ENCODE results near the gene ADAMTS2.

The ADAMTS2 gene

GRCh38 chr5:179164331-179165311 is 180.6 kb downstream of the ADAMTS2 start:
- TF ChIP-seq TCF12 (IDR thresholded peaks at IDR 0.05; ENCODE audit: low read depth) (no peak), NFIC (IDR thresholded peaks at IDR 0.05) (no peak), RAD21 (IDR thresholded peaks at IDR 0.05; ENCODE audit: low read depth) (no peak), TAF1 (IDR thresholded peaks at IDR 0.05; ENCODE audit: low read depth) (no peak), EP300 (IDR thresholded peaks at IDR 0.05; ENCODE audit: borderline replicate concordance) (no peak)

GRCh38 chr5:179163236-179164155 is 181.8 kb downstream of the ADAMTS2 start:
- TF ChIP-seq RAD21 (IDR thresholded peaks at IDR 0.05; ENCODE audit: low read depth) (no peak), EGR1 (IDR thresholded peaks at IDR 0.05) (no peak), TAF1 (IDR thresholded peaks at IDR 0.05; ENCODE audit: low read depth) (no peak), CREB1 (IDR thresholded peaks at IDR 0.05; ENCODE audit: low read depth) (no peak), REST (IDR thresholded peaks at IDR 0.05; ENCODE audit: low read depth) (no peak), EP300 (IDR thresholded peaks at IDR 0.05; ENCODE audit: borderline replicate concordance) (no peak), CEBPB (IDR thresholded peaks at IDR 0.05) (no peak), NFIC (IDR thresholded peaks at IDR 0.05) (no peak), YY1 (IDR thresholded peaks at IDR 0.05; ENCODE audit: low read depth) (no peak)

GRCh38 chr5:179162351-179163235 is 182.7 kb downstream of the ADAMTS2 start:
- no peak for TF ChIP-seq TEAD4 (IDR thresholded peaks at IDR 0.05)
- no peak for TF ChIP-seq ZBTB7A (IDR thresholded peaks at IDR 0.05; ENCODE audit: low read depth)
- no peak for TF ChIP-seq FOXM1 (IDR thresholded peaks at IDR 0.05; ENCODE audit: borderline replicate concordance, low read depth)
- no peak for TF ChIP-seq CREB1 (IDR thresholded peaks at IDR 0.05; ENCODE audit: low read depth)
- no peak for TF ChIP-seq REST (IDR thresholded peaks at IDR 0.05; ENCODE audit: low read depth)
- no peak for TF ChIP-seq EP300 (IDR thresholded peaks at IDR 0.05; ENCODE audit: borderline replicate concordance)

GRCh38 chr5:179161901-179162300 is 183.4 kb downstream of the ADAMTS2 start:
- TF ChIP-seq RAD21 (IDR thresholded peaks at IDR 0.05; ENCODE audit: low read depth) (no peak), CREB1 (IDR thresholded peaks at IDR 0.05; ENCODE audit: low read depth) (no peak), FOXM1 (IDR thresholded peaks at IDR 0.05; ENCODE audit: borderline replicate concordance, low read depth) (no peak), TCF12 (IDR thresholded peaks at IDR 0.05; ENCODE audit: low read depth) (no peak), EP300 (IDR thresholded peaks at IDR 0.05; ENCODE audit: borderline replicate concordance) (no peak), CEBPB (IDR thresholded peaks at IDR 0.05) (no peak), REST (IDR thresholded peaks at IDR 0.05; ENCODE audit: low read depth) (no peak), ZBTB7A (IDR thresholded peaks at IDR 0.05; ENCODE audit: low read depth) (no peak), MAX (IDR thresholded peaks at IDR 0.05) (no peak), NFIC (IDR thresholded peaks at IDR 0.05) (no peak), TEAD4 (IDR thresholded peaks at IDR 0.05) (no peak), USF1 (IDR thresholded peaks at IDR 0.05) (no peak)
